Measurements from ENCODE around the gene SH3RF2.

DNA sequence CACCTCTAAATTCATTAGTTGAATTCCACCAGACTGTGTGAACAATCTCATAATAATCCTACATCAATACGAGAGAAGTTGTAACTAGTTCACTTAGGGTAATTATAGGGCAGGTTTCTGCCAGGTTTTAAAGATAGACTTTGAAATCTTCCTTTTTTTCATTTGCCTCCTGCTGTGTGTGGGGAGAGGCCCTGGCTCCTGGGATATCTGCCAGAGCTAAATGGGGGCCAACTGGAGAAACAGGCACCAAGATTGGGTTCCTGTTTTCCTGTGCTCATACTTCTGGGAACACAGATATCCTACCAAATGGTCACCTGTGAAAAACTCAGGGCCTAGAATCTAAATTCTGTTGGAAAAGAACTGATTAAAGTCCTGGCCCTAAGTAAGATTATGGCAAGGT, 42.3 kb downstream of the SH3RF2 start:
- TF ChIP-seq, protein P1, sequence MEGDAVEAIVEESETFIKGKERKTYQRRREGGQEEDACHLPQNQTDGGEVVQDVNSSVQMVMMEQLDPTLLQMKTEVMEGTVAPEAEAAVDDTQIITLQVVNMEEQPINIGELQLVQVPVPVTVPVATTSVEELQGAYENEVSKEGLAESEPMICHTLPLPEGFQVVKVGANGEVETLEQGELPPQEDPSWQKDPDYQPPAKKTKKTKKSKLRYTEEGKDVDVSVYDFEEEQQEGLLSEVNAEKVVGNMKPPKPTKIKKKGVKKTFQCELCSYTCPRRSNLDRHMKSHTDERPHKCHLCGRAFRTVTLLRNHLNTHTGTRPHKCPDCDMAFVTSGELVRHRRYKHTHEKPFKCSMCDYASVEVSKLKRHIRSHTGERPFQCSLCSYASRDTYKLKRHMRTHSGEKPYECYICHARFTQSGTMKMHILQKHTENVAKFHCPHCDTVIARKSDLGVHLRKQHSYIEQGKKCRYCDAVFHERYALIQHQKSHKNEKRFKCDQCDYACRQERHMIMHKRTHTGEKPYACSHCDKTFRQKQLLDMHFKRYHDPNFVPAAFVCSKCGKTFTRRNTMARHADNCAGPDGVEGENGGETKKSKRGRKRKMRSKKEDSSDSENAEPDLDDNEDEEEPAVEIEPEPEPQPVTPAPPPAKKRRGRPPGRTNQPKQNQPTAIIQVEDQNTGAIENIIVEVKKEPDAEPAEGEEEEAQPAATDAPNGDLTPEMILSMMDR (IDR thresholded peaks at IDR 0.05): no peak
- TF ChIP-seq POLR2AphosphoS5 (IDR thresholded peaks at IDR 0.05) (no peak), POLR2A (IDR thresholded peaks at IDR 0.05) (no peak)
